H1 (cell line): Measurements from ENCODE around the gene UBN1. TPM values are rescaled to one million over a fixed set of nuclear protein-coding genes. Genes with fewer than 3 reads are reported as not detected.

Experiments
- CTCF ChIA-PET: fragments of 300-600 bp; sonication (Branson Sonifier 250); formaldehyde crosslinking; loops from one replicate; lab custom pipeline; 2021; ENCODE audit not compliant: partially characterized antibody; lab: Charles Lee
- POLR2A ChIA-PET: fragments of 300-600 bp; sonication (Branson Sonifier 250); formaldehyde crosslinking; loops from one replicate; lab custom pipeline; 2021; ENCODE audit warnings: inconsistent platforms; ENCODE audit not compliant: partially characterized antibody; lab: Charles Lee
- DNase-seq, 2 experiments: peaks; one replicate each; pipeline versions ENCODE4 v3.0.0 to v3.0.0-alpha.2; 2010 to 2022; ENCODE audit warnings: low spot score in 2 of 2, low read depth in 1 of 2, mixed read lengths in 1 of 2
- FAIRE-seq: peaks from 2 replicates; lab custom pipeline; 2011; peaks lifted over from hg19 to GRCh38; lab: Jason Lieb, UNC
- H2AFZ ChIP-seq: 2 replicates; pipeline ENCODE4 v1.8.1; 2012; ENCODE audit warnings: low read length, inconsistent platforms
- H2AK5ac ChIP-seq: 2 replicates; pipeline ENCODE4 v1.6.1; 2013; ENCODE audit warnings: low read depth, low read length
- H2BK120ac ChIP-seq: replicated peaks from 2 replicates; pipeline ENCODE3; 2013; ENCODE audit warnings: low read depth, low read length, inconsistent platforms
- H2BK12ac ChIP-seq: 2 replicates; pipeline ENCODE4 v1.6.1; 2013; ENCODE audit warnings: low read depth, low read length
- H2BK15ac ChIP-seq: 2 replicates; pipeline ENCODE4 v1.6.1; 2013; ENCODE audit warnings: low read length
- H2BK20ac ChIP-seq: 2 replicates; pipeline ENCODE4 v1.6.1; 2013; ENCODE audit warnings: low read length
- H2BK5ac ChIP-seq: 2 replicates; pipeline ENCODE4 v1.6.1; 2013; ENCODE audit warnings: low read depth, low read length
- H3K14ac ChIP-seq: 2 replicates; pipeline ENCODE4 v1.6.1; 2013; ENCODE audit warnings: inconsistent platforms; ENCODE audit not compliant: insufficient read length
- H3K18ac ChIP-seq: 2 replicates; pipeline ENCODE4 v1.6.1; 2013; ENCODE audit warnings: low read length; ENCODE audit errors: extremely low read depth
- H3K23ac ChIP-seq: 2 replicates; pipeline ENCODE4 v1.6.1; 2013; ENCODE audit warnings: inconsistent platforms; ENCODE audit not compliant: insufficient read length
- H3K23me2 ChIP-seq: 2 replicates; pipeline ENCODE4 v1.6.1; 2013; ENCODE audit warnings: low read depth, low read length
- H3K27ac ChIP-seq: 2 replicates; pipeline ENCODE4 v1.6.1; 2011; ENCODE audit warnings: low read depth, low read length, inconsistent platforms
- H3K27me3 ChIP-seq, 4 experiments: replicated peaks in 1 of 4; 1 replicate in 1 of 4; 2 replicates in 3 of 4; pipeline versions ENCODE4 v1.6.1 to v1.8.1; 2011 to 2013; ENCODE audit warnings: low read length in 3 of 4, mild to moderate bottlenecking in 3 of 4, inconsistent platforms in 2 of 4, mixed read lengths in 2 of 4, moderate library complexity in 1 of 4; ENCODE audit not compliant: control insufficient read depth in 3 of 4, insufficient read depth in 3 of 4; ENCODE audit errors: extremely low read depth in 1 of 4
- H3K36me3 ChIP-seq, 4 experiments: 2 replicates each; pipeline versions ENCODE4 v1.6.1 to v1.8.1; 2011 to 2013; ENCODE audit warnings: mild to moderate bottlenecking in 4 of 4, low read length in 3 of 4, moderate library complexity in 2 of 4, control low read depth in 1 of 4, inconsistent platforms in 1 of 4; ENCODE audit not compliant: insufficient read depth in 4 of 4, control insufficient read depth in 2 of 4
- H3K4ac ChIP-seq: replicated peaks from 2 replicates; pipeline ENCODE3; 2013; ENCODE audit warnings: low read length, low read depth, mixed read lengths, inconsistent platforms; ENCODE audit not compliant: insufficient read length
- H3K4me1 ChIP-seq, 4 experiments: replicated peaks in 1 of 4; 1 replicate in 1 of 4; 2 replicates in 3 of 4; pipeline versions ENCODE4 v1.6.1 to v1.8.1; 2011 to 2013; ENCODE audit warnings: low read length in 3 of 4, inconsistent platforms in 2 of 4, mixed read lengths in 1 of 4; ENCODE audit not compliant: insufficient read depth in 4 of 4, control insufficient read depth in 3 of 4
- H3K4me2 ChIP-seq, 2 experiments: 2 replicates each; pipeline versions ENCODE4 v1.6.1 to v1.8.1; 2011 to 2013; ENCODE audit warnings: low read depth in 2 of 2, low read length in 2 of 2, control low read depth in 1 of 2, inconsistent platforms in 1 of 2, mild to moderate bottlenecking in 1 of 2; ENCODE audit not compliant: insufficient read depth in 1 of 2
- H3K4me3 ChIP-seq, 4 experiments: fragments of 200-600, 300-600 bp in 1 of 4; sonication (generic), shearing (Covaris generic), sonication (Bioruptor Twin) in 1 of 4; 2 replicates each; pipeline versions ENCODE4 v1.5.1 to v1.8.1; 2011 to 2016; ENCODE audit warnings: low read length in 4 of 4, low read depth in 3 of 4, control low read depth in 2 of 4, inconsistent platforms in 2 of 4, mild to moderate bottlenecking in 2 of 4, mixed read lengths in 1 of 4, moderate library complexity in 1 of 4; ENCODE audit not compliant: insufficient read depth in 2 of 4; ENCODE audit errors: extremely low read depth in 1 of 4
- H3K56ac ChIP-seq: replicated peaks from 2 replicates; pipeline ENCODE3; 2013; ENCODE audit warnings: low read depth, mild to moderate bottlenecking, mixed read lengths, low read length, inconsistent platforms; ENCODE audit not compliant: insufficient read length
- H3K79me1 ChIP-seq: 2 replicates; pipeline ENCODE4 v1.6.1; 2013; ENCODE audit warnings: low read depth, low read length, control low read depth
- H3K79me2 ChIP-seq, 2 experiments: 2 replicates each; pipeline versions ENCODE4 v1.6.1 to v1.8.1; 2012 to 2013; ENCODE audit warnings: low read length in 2 of 2, mild to moderate bottlenecking in 2 of 2, inconsistent platforms in 1 of 2; ENCODE audit not compliant: insufficient read depth in 2 of 2, control insufficient read depth in 1 of 2
- H3K9ac ChIP-seq, 4 experiments: replicated peaks in 1 of 4; 1 replicate in 1 of 4; 2 replicates in 3 of 4; pipeline versions ENCODE4 v1.6.1 to v1.8.1; 2011 to 2013; ENCODE audit warnings: low read depth in 3 of 4, low read length in 3 of 4, control low read depth in 2 of 4, mild to moderate bottlenecking in 2 of 4, moderate library complexity in 2 of 4, inconsistent platforms in 1 of 4; ENCODE audit errors: extremely low read depth in 1 of 4
- H3K9me3 ChIP-seq, 2 experiments: 2 replicates each; pipeline versions ENCODE4 v1.6.1 to v1.8.1; 2012 to 2013; ENCODE audit warnings: mild to moderate bottlenecking in 2 of 2, moderate library complexity in 2 of 2, control low read depth in 1 of 2, inconsistent platforms in 1 of 2, low read depth in 1 of 2, low read length in 1 of 2, mixed read lengths in 1 of 2; ENCODE audit not compliant: insufficient read depth in 2 of 2
- H4K20me1 ChIP-seq, 2 experiments: replicated peaks in 1 of 2; 2 replicates each; pipeline versions ENCODE3 to v1.8.1; 2011 to 2013; ENCODE audit warnings: inconsistent platforms in 2 of 2, low read length in 2 of 2, mild to moderate bottlenecking in 1 of 2; ENCODE audit not compliant: insufficient read depth in 2 of 2, control insufficient read depth in 1 of 2
- H4K5ac ChIP-seq: 2 replicates; pipeline ENCODE4 v1.6.1; 2013; ENCODE audit warnings: low read length, low read depth, mixed read lengths, inconsistent platforms; ENCODE audit not compliant: insufficient read length
- H4K8ac ChIP-seq: 2 replicates; pipeline ENCODE4 v1.8.0; 2013; ENCODE audit warnings: mild to moderate bottlenecking, moderate library complexity, low read length, inconsistent platforms; ENCODE audit not compliant: insufficient read depth; ENCODE audit errors: extremely low read depth
- H4K91ac ChIP-seq: replicated peaks from 2 replicates; pipeline ENCODE3; 2013; ENCODE audit warnings: low read length, mixed read lengths, inconsistent platforms; ENCODE audit not compliant: insufficient read length
- BRCA1 ChIP-seq: IDR thresholded peaks from 2 replicates; pipeline ENCODE4 v1.6.1; 2012; ENCODE audit warnings: low read depth, low read length, improper control_type of control experiment
- CEBPB ChIP-seq: IDR thresholded peaks from 2 replicates; pipeline ENCODE4 v1.6.1; 2012; ENCODE audit warnings: low read depth, low read length
- EP300 ChIP-seq, 2 experiments: IDR thresholded peaks; 1 replicate in 1 of 2; 2 replicates in 1 of 2; pipeline ENCODE4 v1.6.1; 2011 to 2012; ENCODE audit warnings: low read depth in 2 of 2, low read length in 2 of 2, mild to moderate bottlenecking in 2 of 2, borderline replicate concordance in 1 of 2, inconsistent platforms in 1 of 2, moderate library complexity in 1 of 2
- FOSL1 ChIP-seq: IDR thresholded peaks from 2 replicates; pipeline ENCODE4 v1.6.1; 2011; ENCODE audit warnings: mild to moderate bottlenecking, low read depth, low read length, moderate library complexity; ENCODE audit not compliant: insufficient read depth
- MAFK ChIP-seq: IDR thresholded peaks from 2 replicates; pipeline ENCODE4 v1.6.1; 2012; ENCODE audit warnings: low read depth, mild to moderate bottlenecking, improper control_type of control experiment, low read length
- RFX5 ChIP-seq: IDR thresholded peaks from 2 replicates; pipeline ENCODE4 v1.6.1; 2011; ENCODE audit warnings: low read depth, low read length, improper control_type of control experiment, borderline replicate concordance
- SIN3A ChIP-seq, 2 experiments: IDR thresholded peaks in 1 of 2; conservative IDR thresholded peaks in 1 of 2; 2 replicates each; pipeline ENCODE4 v1.6.1; 2011 to 2012; ENCODE audit warnings: low read length in 2 of 2, improper control_type of control experiment in 1 of 2, low read depth in 1 of 2, mild to moderate bottlenecking in 1 of 2
- SRF ChIP-seq: IDR thresholded peaks from 2 replicates; pipeline ENCODE4 v1.6.1; 2011; ENCODE audit warnings: mild to moderate bottlenecking, low read depth, low read length, moderate library complexity
- TAF7 ChIP-seq: optimal IDR thresholded peaks from 2 replicates; pipeline ENCODE3; 2011; ENCODE audit warnings: low read depth, mild to moderate bottlenecking, inconsistent platforms, low read length, moderate library complexity, borderline replicate concordance
- TCF12 ChIP-seq: IDR thresholded peaks from 2 replicates; pipeline ENCODE4 v1.6.1; 2011; ENCODE audit warnings: low read depth, mild to moderate bottlenecking, low read length
- WGBS, 2 experiments: shearing (Covaris generic) in 1 of 2; methylation state at CpG; one replicate each; pipeline versions ENCODE4 v1.1.6 to v1.1.7; 2013 to 2015; ENCODE audit warnings: low lambda C conversion rate in 2 of 2, mixed read lengths in 2 of 2, inconsistent platforms in 1 of 2, low coverage in 1 of 2, missing lambda C conversion rate in 1 of 2; ENCODE audit not compliant: insufficient replicate concordance in 2 of 2, insufficient coverage in 1 of 2, insufficient read length in 1 of 2; ENCODE audit errors: extremely low coverage in 1 of 2, missing lambda C conversion rate in 1 of 2; 5-methylcytosine and 5-hydroxymethylcytosine counted together
- polyA plus RNA-seq, 7 experiments: library from polyadenylated mRNA; depleted of rRNA in 3 of 7; stranded (reverse) in 5 of 7; unstranded in 2 of 7; fragments of >200 nt in 5 of 7; fragments of 200-250 nt in 2 of 7; gene quantifications; 1 replicate in 5 of 7; 2 replicates in 1 of 7; 4 replicates in 1 of 7; pipeline versions ENCODE4 v1.2.1 to v1.2.3, GENCODE V29; 2011 to 2013; ENCODE audit warnings: missing spikeins in 2 of 7, mixed read lengths in 2 of 7
- total RNA-seq: library from RNA; stranded (reverse); fragmentation: NEBNext Ultra II Directional; extraction: Animal tissue kit (Norgen Biotek cat#: 25700); gene quantifications from 2 replicates; pipeline ENCODE4 v1.2.1, GENCODE V29; 2021
- TF ChIP-seq, protein P1 (sequence below): IDR thresholded peaks from 2 replicates; pipeline ENCODE4 v1.6.1; 2012; ENCODE audit warnings: inconsistent platforms

The UBN1 gene
- total and polyA plus RNA-seq, 2 of the 8 experiments (the other 6 are each of a cell fraction or from before 2014, with no cell fraction given): 16.2 to 37.0 TPM

DNA sequence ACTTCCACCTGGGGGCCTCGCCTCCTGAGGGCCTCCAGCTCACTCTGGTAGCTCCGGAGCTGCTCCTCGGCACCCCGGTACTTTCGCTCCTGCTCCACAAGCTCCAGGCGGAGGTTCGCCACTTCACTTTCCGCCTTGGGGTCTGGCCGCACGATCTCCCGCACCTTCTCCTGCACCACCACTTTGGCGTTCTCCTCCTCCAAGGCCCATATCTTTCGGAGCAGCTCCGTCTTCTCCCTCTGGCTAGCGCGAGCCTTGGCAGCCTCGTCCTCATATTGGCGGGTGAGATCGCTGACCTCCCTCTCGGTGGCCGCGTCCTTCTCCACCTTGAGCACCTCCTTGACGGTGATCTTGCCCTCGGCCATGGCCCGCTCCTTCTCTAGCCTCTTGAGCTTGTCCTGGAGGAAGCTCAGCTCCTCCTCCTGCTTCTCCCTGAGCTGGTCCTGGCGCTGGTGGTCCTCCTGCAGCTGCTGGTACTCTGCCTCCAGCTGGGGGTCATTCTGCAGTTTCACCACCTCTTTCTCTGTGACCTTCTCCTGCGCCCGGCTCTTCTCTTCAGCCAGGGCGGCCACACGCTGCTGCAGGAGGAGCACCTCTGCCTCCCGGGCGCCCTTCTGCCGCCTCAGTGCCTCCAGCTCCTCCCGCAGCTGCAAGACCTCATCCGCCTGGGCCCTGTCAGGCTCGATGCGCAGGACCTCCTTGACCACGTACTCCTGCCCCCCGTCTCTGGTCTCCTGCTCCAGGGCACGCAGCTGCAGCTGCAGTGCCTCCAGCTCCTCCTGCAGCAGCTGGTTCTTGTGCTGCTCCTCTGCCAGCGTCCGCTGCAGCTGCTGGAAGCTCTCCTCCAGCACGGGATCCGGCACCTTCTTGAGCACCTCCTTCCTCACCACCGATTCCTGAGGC, 37.9 kb downstream of the UBN1 start:
- DNase-seq (no peak), FAIRE-seq (no peak)
- Histone ChIP-seq H2BK20ac (no peak overlapping the region), H3K14ac (no peak overlapping the region), H3K23me2 (no peaks in the 10 kb centered on the region), H3K9ac (no peak overlapping the region), H2BK120ac (no peak overlapping the region), H4K20me1 (peaks cover 3 to 6% of the 10 kb centered on the region in 2 experiments), H3K18ac (no peak overlapping the region), H2AFZ (no peak overlapping the region), H2BK15ac (no peak overlapping the region), H3K23ac (no peak overlapping the region), H3K36me3 (peaks cover 15 to 80% (median 54%) of the 10 kb centered on the region in 4 experiments), H3K9me3 (no peaks in the 10 kb centered on the region), H4K8ac (no peak overlapping the region), H3K27me3 (no peaks in the 10 kb centered on the region), H4K91ac (no peak overlapping the region), H2BK12ac (no peak overlapping the region), H2BK5ac (no peak overlapping the region; the same call in 1 of the 2 replicates), H3K79me1 (no peaks in the 10 kb centered on the region), H3K56ac (no peak overlapping the region), H3K4me3 (no peak overlapping the region), H3K4ac (no peak overlapping the region), H3K4me1 (no peaks in the 10 kb centered on the region), H3K27ac (no peak overlapping the region), H3K4me2 (no peak overlapping the region), H2AK5ac (no peak overlapping the region), H3K79me2 (no peaks in the 10 kb centered on the region), H4K5ac (no peak overlapping the region)
- ChIA-PET CTCF (interaction anchor here (0.8 to 2.6 kb wide), 9 partner anchors 17 to 70 kb away, joined by 3 to 9 read pairs (median 3); no protein-coding TSS in a partner anchor), POLR2A (interaction anchor here (0.8 to 2.6 kb wide), 9 partner anchors 10 to 191 kb away, joined by 3 to 9 read pairs (median 4); no protein-coding TSS in a partner anchor)
- WGBS, 2 experiments: 96% methylated on average over 45 of the region's 45 CpGs; no CpG with 5 or more reads in 1 of the 2 experiments
- TF ChIP-seq FOSL1 (no peak), SRF (no peak), EP300 (IDR thresholded peaks at IDR 0.05; ENCODE audit: borderline replicate concordance in 1 of 2, low read depth in 2 of 2, low read length in 2 of 2) (no peak), TCF12 (no peak), TAF7 (no peak), SIN3A (conservative IDR thresholded peaks at IDR 0.05 in 1 of 2, IDR thresholded peaks at IDR 0.05 in 1 of 2; ENCODE audit: low read depth in 1 of 2, low read length in 2 of 2) (no peak), RFX5 (no peak), BRCA1 (no peak), CEBPB (no peak), MAFK (no peak)
- TF ChIP-seq, protein P1, sequence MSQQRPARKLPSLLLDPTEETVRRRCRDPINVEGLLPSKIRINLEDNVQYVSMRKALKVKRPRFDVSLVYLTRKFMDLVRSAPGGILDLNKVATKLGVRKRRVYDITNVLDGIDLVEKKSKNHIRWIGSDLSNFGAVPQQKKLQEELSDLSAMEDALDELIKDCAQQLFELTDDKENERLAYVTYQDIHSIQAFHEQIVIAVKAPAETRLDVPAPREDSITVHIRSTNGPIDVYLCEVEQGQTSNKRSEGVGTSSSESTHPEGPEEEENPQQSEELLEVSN: no peak
